HCT116 (cell line): Measurements from ENCODE around the gene MTERF4.

ENCODE experiments used
- EZH2phosphoT487 ChIP-seq: fragments of 200-600 bp; IDR thresholded peaks from 2 replicates; pipeline ENCODE4 v1.6.1; 2018; ENCODE audit warnings: antibody characterized with exemption, borderline replicate concordance
- JUND ChIP-seq: IDR thresholded peaks from 2 replicates; pipeline ENCODE4 v1.6.1; 2012
- POLR2AphosphoS5 ChIP-seq: IDR thresholded peaks from 2 replicates; pipeline ENCODE4 v1.6.1; 2011; ENCODE audit warnings: mild to moderate bottlenecking, low read depth, low read length, moderate library complexity
- YY1 ChIP-seq: IDR thresholded peaks from 2 replicates; pipeline ENCODE4 v1.6.1; 2011; ENCODE audit warnings: low read length, low read depth, moderate library complexity, mild to moderate bottlenecking; ENCODE audit not compliant: insufficient replicate concordance; ENCODE audit errors: extremely low read depth
- TF ChIP-seq, protein P1 (sequence below), 3 experiments: fragments of 200-600 bp in 1 of 3; sonication (generic) in 1 of 3; IDR thresholded peaks in 2 of 3; conservative IDR thresholded peaks in 1 of 3; 2 replicates each; pipeline ENCODE4 v1.5.1; 2012 to 2017; ENCODE audit warnings: low read depth in 2 of 3, low read length in 2 of 3, antibody characterized with exemption in 1 of 3, borderline replicate concordance in 1 of 3, control low read depth in 1 of 3, mild to moderate bottlenecking in 1 of 3, mixed read lengths in 1 of 3, mixed run types in 1 of 3, moderate library complexity in 1 of 3; ENCODE audit not compliant: insufficient read depth in 1 of 3
- TF ChIP-seq, protein P2 (sequence below): IDR thresholded peaks from 2 replicates; pipeline ENCODE4 v1.6.1; 2011; ENCODE audit warnings: mild to moderate bottlenecking, low read length, moderate library complexity; ENCODE audit not compliant: insufficient replicate concordance; ENCODE audit errors: extremely low read depth

DNA sequence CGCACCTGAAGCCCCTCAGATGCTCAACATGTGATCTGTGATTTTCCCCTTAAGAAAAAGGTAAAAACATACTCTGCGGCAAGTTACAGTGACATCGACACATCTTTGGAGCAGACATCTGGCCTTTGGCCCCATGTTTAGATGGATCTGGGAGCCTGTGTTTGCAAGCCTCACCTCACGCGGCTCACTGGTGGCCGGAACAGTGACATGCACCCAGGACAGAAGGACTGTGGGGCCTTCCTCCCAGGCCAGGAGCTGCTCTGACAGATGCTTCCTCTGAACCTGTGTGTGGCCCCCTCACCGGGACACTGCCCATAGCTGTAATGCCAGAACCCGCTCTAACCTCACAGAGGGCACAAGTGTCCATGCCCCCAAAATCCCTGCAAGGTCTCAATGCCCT lies 34.1 kb upstream of the MTERF4 start:
- TF ChIP-seq, protein P1, sequence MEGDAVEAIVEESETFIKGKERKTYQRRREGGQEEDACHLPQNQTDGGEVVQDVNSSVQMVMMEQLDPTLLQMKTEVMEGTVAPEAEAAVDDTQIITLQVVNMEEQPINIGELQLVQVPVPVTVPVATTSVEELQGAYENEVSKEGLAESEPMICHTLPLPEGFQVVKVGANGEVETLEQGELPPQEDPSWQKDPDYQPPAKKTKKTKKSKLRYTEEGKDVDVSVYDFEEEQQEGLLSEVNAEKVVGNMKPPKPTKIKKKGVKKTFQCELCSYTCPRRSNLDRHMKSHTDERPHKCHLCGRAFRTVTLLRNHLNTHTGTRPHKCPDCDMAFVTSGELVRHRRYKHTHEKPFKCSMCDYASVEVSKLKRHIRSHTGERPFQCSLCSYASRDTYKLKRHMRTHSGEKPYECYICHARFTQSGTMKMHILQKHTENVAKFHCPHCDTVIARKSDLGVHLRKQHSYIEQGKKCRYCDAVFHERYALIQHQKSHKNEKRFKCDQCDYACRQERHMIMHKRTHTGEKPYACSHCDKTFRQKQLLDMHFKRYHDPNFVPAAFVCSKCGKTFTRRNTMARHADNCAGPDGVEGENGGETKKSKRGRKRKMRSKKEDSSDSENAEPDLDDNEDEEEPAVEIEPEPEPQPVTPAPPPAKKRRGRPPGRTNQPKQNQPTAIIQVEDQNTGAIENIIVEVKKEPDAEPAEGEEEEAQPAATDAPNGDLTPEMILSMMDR (IDR thresholded peaks at IDR 0.05 in 2 of 3, conservative IDR thresholded peaks at IDR 0.05 in 1 of 3; ENCODE audit: borderline replicate concordance in 1 of 3, insufficient read depth in 1 of 3, low read depth in 2 of 3, low read length in 2 of 3) = no peak
- TF ChIP-seq POLR2AphosphoS5 (no peak), YY1 (no peak), EZH2phosphoT487 (no peak), JUND (no peak)
- TF ChIP-seq, protein P2, sequence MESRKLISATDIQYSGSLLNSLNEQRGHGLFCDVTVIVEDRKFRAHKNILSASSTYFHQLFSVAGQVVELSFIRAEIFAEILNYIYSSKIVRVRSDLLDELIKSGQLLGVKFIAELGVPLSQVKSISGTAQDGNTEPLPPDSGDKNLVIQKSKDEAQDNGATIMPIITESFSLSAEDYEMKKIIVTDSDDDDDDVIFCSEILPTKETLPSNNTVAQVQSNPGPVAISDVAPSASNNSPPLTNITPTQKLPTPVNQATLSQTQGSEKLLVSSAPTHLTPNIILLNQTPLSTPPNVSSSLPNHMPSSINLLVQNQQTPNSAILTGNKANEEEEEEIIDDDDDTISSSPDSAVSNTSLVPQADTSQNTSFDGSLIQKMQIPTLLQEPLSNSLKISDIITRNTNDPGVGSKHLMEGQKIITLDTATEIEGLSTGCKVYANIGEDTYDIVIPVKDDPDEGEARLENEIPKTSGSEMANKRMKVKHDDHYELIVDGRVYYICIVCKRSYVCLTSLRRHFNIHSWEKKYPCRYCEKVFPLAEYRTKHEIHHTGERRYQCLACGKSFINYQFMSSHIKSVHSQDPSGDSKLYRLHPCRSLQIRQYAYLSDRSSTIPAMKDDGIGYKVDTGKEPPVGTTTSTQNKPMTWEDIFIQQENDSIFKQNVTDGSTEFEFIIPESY = no peak
